ENCODE data around the gene OAS1.

- TF ChIP-seq GTF2F1 (IDR thresholded peaks at IDR 0.05; ENCODE audit: borderline replicate concordance, low read depth, low read length) (no peak), SIN3A (conservative IDR thresholded peaks at IDR 0.05 in 1 of 2, IDR thresholded peaks at IDR 0.05 in 1 of 2; ENCODE audit: low read depth in 1 of 2, low read length in 2 of 2) (no peak), RAD21 (IDR thresholded peaks at IDR 0.05 in 1 of 2, conservative IDR thresholded peaks at IDR 0.05 in 1 of 2; ENCODE audit: low read depth in 2 of 2, low read length in 2 of 2) (no peak), YY1 (IDR thresholded peaks at IDR 0.05; ENCODE audit: low read depth, low read length) (no peak), ATF2 (IDR thresholded peaks at IDR 0.05; ENCODE audit: low read length) (no peak), RXRA (IDR thresholded peaks at IDR 0.05; ENCODE audit: insufficient read depth, low read depth, low read length) (no peak), JUN (IDR thresholded peaks at IDR 0.05; ENCODE audit: low read depth, low read length) (no peak), POLR2A (IDR thresholded peaks at IDR 0.05; ENCODE audit: control extremely low read depth in 1 of 2, low read depth in 2 of 2, low read length in 2 of 2) (no peak), SP4 (IDR thresholded peaks at IDR 0.05; ENCODE audit: low read length) (no peak)
These were observed 35.0 kb downstream of the OAS1 start for GRCh38 chr12:112941528-112942335.
